ENCODE results near the gene PROSER1.

DNA sequence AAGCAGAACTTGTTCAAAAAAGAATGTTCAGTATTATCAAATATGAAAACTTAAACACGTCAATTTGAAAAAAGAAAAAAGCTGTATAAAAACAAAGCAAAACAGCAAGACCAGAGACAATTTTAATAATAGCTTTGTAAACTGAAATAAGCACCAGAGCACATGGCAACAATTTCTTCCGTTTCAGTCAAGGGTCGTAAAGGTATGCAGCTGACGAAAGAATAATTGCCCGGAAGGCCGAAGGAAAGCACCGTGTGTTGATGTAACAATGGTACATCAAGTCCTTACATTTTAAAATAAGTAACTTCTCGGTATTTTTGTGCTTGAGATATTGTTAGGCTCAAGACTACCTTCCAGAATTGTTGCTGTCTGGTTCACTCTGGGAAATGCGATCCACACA is 1.7 kb downstream of the PROSER1 start:
- TF ChIP-seq CTCF (IDR thresholded peaks at IDR 0.05 in 4 of 5, conservative IDR thresholded peaks at IDR 0.05 in 1 of 5) (no peak), POLR2A (IDR thresholded peaks at IDR 0.05) (no peak)
